ENCODE results near the gene FADS2. TPM values are rescaled to one million over a fixed set of nuclear protein-coding genes. Genes with fewer than 3 reads are reported as not detected.

Gene FADS2
- total and polyA plus RNA-seq, 2 of the 13 experiments (the other 11 are each of a cell fraction or from before 2014, with no cell fraction given), result 90.1 to 124 TPM

GRCh38 chr11:61862714-61863547 is 34.8 kb downstream of the FADS2 start:
- ATAC-seq (no peak), FAIRE-seq (no peak), DNase-seq (ENCODE audit: low spot score) (no peak)
- H4K20me1 ChIP-seq (ENCODE audit: insufficient read depth, low read length), result no peaks in the 10 kb centered on the region
- H3K27me3 ChIP-seq (ENCODE audit: control insufficient read depth in 1 of 2, insufficient read depth in 2 of 2, low read length in 2 of 2), result no peaks in the 10 kb centered on the region; a peak in 1 of 5 replicates
- no peaks in the 10 kb centered on the region for H3K79me2 ChIP-seq (ENCODE audit: insufficient read depth, low read length)
- no peak overlapping the region for H2AFZ ChIP-seq (ENCODE audit: low read length)
- no peaks in the 10 kb centered on the region for H3K4me1 ChIP-seq (ENCODE audit: insufficient read depth, low read length)
- no TSS peak for BruUV-seq (replicated peaks)
- 94% methylated on average over 9 of the region's 18 CpGs for WGBS (ENCODE audit: low lambda C conversion rate)
- CTCF ChIA-PET (ENCODE audit: low intra/inter-chr PET ratio, low total read pairs), result no interaction called here
- POLR2A ChIA-PET, result no interaction called here
- in situ Hi-C loops (cut with HindIII; ENCODE audit: extremely low pct_ligation_motif_present, low pct_unique_long_range_greater_than_20kb), result no loop called here
- intact Hi-C loops (cut with micrococcal nuclease; ENCODE audit: unreplicated experiment), result no loop called here
- no peaks in the 10 kb centered on the region for H3K9me3 ChIP-seq (ENCODE audit: low read length)
- H3K27ac ChIP-seq (ENCODE audit: extremely low read length, insufficient read depth, low read length), result no peak overlapping the region
- H3K4me3 ChIP-seq (replicated peaks in 1 of 3; ENCODE audit: insufficient read depth in 1 of 3, low read depth in 2 of 3, low read length in 3 of 3), result no peak overlapping the region
- no peak overlapping the region for H3K9ac ChIP-seq (ENCODE audit: insufficient read depth, low read depth, low read length)
- H3K36me3 ChIP-seq (replicated peaks in 1 of 2; ENCODE audit: control insufficient read depth in 1 of 2, insufficient read depth in 2 of 2, low read length in 2 of 2), result peaks cover 0 to 17% of the 10 kb centered on the region in 2 experiments; a peak in 3 of 5 replicates
- no peak overlapping the region for H3K4me2 ChIP-seq (ENCODE audit: low read depth, low read length)
- no peak for TF ChIP-seq CENPX (CRISPR knock-in tag; IDR thresholded peaks at IDR 0.05)
- no peak for TF ChIP-seq ARID4A (CRISPR knock-in tag; IDR thresholded peaks at IDR 0.05; ENCODE audit: borderline replicate concordance)
- no peak for TF ChIP-seq DBP (CRISPR knock-in tag; IDR thresholded peaks at IDR 0.05; ENCODE audit: not compliant biosample characterization)
- no peak for TF ChIP-seq PHF20 (CRISPR knock-in tag; IDR thresholded peaks at IDR 0.05)
- TF ChIP-seq, protein P1, sequence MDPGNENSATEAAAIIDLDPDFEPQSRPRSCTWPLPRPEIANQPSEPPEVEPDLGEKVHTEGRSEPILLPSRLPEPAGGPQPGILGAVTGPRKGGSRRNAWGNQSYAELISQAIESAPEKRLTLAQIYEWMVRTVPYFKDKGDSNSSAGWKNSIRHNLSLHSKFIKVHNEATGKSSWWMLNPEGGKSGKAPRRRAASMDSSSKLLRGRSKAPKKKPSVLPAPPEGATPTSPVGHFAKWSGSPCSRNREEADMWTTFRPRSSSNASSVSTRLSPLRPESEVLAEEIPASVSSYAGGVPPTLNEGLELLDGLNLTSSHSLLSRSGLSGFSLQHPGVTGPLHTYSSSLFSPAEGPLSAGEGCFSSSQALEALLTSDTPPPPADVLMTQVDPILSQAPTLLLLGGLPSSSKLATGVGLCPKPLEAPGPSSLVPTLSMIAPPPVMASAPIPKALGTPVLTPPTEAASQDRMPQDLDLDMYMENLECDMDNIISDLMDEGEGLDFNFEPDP (CRISPR knock-in tag; conservative IDR thresholded peaks at IDR 0.05), result no peak
- no peak for TF ChIP-seq ZNF570 (CRISPR knock-in tag; IDR thresholded peaks at IDR 0.05; ENCODE audit: borderline replicate concordance)
- TF ChIP-seq, protein P2, sequence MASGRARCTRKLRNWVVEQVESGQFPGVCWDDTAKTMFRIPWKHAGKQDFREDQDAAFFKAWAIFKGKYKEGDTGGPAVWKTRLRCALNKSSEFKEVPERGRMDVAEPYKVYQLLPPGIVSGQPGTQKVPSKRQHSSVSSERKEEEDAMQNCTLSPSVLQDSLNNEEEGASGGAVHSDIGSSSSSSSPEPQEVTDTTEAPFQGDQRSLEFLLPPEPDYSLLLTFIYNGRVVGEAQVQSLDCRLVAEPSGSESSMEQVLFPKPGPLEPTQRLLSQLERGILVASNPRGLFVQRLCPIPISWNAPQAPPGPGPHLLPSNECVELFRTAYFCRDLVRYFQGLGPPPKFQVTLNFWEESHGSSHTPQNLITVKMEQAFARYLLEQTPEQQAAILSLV (CRISPR knock-in tag; IDR thresholded peaks at IDR 0.05; ENCODE audit: borderline replicate concordance), result no peak
- TF ChIP-seq IRF2 (CRISPR knock-in tag; IDR thresholded peaks at IDR 0.05), result no peak
- TF ChIP-seq ZNF446 (CRISPR knock-in tag; IDR thresholded peaks at IDR 0.05), result no peak
- no peak for TF ChIP-seq ZBTB34 (CRISPR knock-in tag; IDR thresholded peaks at IDR 0.05)
- TF ChIP-seq SMC3 (IDR thresholded peaks at IDR 0.05; ENCODE audit: low read length), result no peak
- TF ChIP-seq ZNF296 (CRISPR knock-in tag; conservative IDR thresholded peaks at IDR 0.05), result no peak
- no peak for TF ChIP-seq POGZ (CRISPR knock-in tag; IDR thresholded peaks at IDR 0.05)
- no peak for TF ChIP-seq PITX1 (CRISPR knock-in tag; IDR thresholded peaks at IDR 0.05)
- TF ChIP-seq ZNF501 (CRISPR knock-in tag; IDR thresholded peaks at IDR 0.05), result no peak

Data from HepG2 (cell line).